ENCODE results near the gene ACKR2. TPM values are rescaled to one million over a fixed set of nuclear protein-coding genes. Genes with fewer than 3 reads are reported as not detected.

Gene ACKR2, protein sequence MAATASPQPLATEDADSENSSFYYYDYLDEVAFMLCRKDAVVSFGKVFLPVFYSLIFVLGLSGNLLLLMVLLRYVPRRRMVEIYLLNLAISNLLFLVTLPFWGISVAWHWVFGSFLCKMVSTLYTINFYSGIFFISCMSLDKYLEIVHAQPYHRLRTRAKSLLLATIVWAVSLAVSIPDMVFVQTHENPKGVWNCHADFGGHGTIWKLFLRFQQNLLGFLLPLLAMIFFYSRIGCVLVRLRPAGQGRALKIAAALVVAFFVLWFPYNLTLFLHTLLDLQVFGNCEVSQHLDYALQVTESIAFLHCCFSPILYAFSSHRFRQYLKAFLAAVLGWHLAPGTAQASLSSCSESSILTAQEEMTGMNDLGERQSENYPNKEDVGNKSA
- 1 to 10 TPM in 1 of 2 donors, under 1 TPM in 1; 0.77 to 1.3 TPM for total RNA-seq

DNA sequence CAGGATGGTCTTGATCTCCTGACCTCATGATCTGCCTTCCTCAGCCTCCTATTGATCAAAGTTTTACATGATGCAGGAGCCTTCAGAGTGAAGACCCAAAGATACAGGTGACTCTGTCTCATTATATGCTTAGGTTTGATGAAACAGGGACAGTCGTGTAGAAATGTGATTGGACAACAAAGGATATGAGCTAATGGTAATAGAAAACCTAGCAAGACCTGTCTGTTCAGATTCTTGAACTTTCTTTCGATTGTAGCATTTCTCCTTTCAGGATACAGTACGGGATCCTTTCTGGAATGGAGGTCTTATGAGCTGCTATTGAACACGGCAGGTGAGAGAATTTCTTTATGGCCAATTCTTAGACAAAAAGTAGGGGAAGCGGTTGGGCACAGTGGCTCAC lies at the start of gene ACKR2:
Gene ACKR2 (plus strand): TSS at position 244 of the 400 bp plus-strand sequence. CDS start 55,058 bp downstream, outside the sequence.
- ATAC-seq (replicated peaks): no peak
- Mint-ChIP-seq H3K27ac (no peak within 1 kb of the TSS), H3K4me3 (no peak within 1 kb of the TSS), H3K27me3 (peaks cover 3% of the 10 kb centered on the region), H3K36me3 (ENCODE audit: low read depth) (peaks cover 4% of the 10 kb centered on the region), H3K9me3 (no peaks in the 10 kb centered on the region), H3K4me1 (no peaks in the 10 kb centered on the region)

DNA sequence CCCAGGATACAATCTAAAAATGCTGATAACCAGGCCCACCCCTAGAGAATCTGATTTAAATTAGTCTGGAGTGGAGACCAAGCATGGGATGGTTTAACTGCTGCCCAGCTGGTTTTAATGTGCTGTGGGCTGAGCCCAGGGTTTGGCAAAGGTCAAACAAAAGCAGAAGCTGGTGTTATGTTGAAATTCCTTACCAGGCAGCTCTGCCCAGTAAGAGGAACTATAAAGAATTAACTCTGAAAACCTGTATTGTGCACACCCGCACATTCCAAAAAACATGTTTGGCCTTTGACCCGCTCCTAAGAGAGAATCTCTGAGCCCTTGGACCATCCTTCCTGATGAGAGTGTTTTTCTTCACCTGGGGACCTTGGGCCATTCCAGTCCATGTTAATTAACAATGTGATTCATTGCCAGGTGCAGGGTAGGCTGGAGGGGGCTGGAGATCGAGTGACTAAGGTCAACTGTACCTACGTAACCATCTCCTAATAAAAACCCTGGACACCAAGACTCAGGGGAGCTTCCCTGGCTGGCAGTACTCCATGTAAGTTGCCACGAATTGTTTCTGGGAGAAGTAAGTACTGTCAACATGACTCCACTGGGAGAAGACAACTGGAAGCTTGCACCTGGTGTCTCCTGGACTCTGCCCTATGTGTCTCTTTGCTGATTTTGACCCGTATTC lies 47.1 kb upstream of the ACKR2 start:
- no peaks in the 10 kb centered on the region for H3K27me3 Mint-ChIP-seq
- peak overlapping the region; percentile 46 for H3K27ac Mint-ChIP-seq
- H3K36me3 Mint-ChIP-seq (ENCODE audit: low read depth): no peaks in the 10 kb centered on the region
- H3K4me1 Mint-ChIP-seq: no peaks in the 10 kb centered on the region
- ATAC-seq (replicated peaks): no peak
- no peaks in the 10 kb centered on the region for H3K9me3 Mint-ChIP-seq
- no peak overlapping the region for H3K4me3 Mint-ChIP-seq

DNA sequence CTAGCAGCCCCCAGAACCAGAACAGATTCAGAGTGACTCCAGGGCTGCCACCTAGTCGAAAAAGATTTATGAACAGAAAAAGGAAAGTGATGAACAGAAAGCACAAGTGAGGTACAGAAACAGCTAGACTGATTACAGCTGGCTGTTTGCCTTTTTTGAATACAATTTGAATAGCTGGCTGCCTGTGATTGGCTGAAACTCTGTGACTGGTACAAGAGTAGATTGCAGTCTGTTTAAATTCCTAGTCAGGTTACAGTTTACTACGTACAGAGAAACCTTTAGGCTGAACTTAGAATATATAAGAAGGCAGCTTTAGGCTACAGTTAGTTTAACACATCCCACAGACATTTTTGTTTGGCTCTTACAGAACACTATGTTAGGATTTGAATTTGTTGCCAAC lies 46.2 kb upstream of the ACKR2 start:
- Mint-ChIP-seq H3K9me3 (no peaks in the 10 kb centered on the region), H3K27ac (peak overlapping the region; percentile 46), H3K36me3 (ENCODE audit: low read depth) (no peaks in the 10 kb centered on the region), H3K4me1 (no peaks in the 10 kb centered on the region), H3K27me3 (no peaks in the 10 kb centered on the region), H3K4me3 (no peak overlapping the region)
- peak; percentile 21 for ATAC-seq (replicated peaks)

DNA sequence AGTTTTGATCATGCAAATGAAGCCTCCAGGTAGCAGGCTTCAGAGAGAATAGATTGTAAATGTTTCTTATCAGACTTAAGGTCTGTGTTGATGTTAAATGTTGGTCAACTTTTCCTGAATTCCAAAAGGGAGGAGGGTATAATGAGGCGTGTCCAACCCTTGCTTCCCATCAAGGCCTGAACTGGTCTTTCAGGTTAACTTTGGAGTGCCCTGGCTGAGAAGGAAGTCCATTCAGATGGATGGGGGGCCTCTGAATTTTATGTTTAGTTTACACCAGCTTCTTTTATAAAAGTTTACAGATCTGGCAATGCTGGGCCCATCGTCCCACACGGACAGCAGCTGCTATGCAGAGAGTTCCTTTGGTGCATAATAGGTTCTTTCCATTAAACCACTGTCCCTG lies 45.1 kb upstream of the ACKR2 start:
- ATAC-seq (replicated peaks): no peak
- Mint-ChIP-seq H3K27ac (no peak overlapping the region), H3K4me1 (no peaks in the 10 kb centered on the region), H3K36me3 (ENCODE audit: low read depth) (no peaks in the 10 kb centered on the region), H3K27me3 (no peaks in the 10 kb centered on the region), H3K4me3 (no peak overlapping the region), H3K9me3 (no peaks in the 10 kb centered on the region)

DNA sequence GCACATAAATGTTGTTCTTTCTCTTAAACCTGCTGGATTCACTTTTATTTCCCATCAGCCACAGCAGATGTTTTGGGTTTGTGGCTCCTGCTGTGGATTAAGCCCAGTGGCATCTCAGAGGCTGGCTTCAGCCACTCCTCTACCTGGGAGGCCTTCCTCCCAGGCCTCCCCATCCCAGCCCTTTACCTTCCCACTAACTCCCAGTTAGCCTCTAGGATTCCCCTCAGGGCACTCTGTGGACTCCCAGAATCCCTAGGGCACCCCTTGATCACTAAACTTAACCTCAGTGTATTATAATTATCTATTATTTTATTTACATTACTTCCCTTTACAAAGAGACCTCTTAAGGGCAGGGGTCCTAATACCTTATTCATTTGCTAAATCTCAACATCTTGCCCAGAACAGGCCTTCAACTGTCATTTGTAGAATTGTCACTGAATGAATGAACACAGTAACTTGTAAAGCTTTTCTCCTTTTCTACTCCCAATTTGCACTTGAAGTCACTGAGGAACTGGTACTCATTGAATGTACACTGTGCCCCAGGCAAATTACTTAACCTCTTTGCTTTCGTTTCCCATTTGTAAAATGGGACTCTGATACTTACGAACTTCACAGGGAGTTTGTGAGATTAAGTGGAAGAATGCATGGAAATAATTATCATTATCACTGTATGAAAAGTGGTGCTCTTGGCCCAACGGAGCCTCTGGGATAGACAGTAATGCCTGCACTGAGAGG lies 44.5 kb upstream of the ACKR2 start:
- no peak overlapping the region for H3K4me3 Mint-ChIP-seq
- no peak for ATAC-seq (replicated peaks)
- no peaks in the 10 kb centered on the region for H3K27me3 Mint-ChIP-seq
- no peaks in the 10 kb centered on the region for H3K9me3 Mint-ChIP-seq
- H3K4me1 Mint-ChIP-seq: no peaks in the 10 kb centered on the region
- H3K36me3 Mint-ChIP-seq (ENCODE audit: low read depth): no peaks in the 10 kb centered on the region
- H3K27ac Mint-ChIP-seq: no peak overlapping the region

DNA sequence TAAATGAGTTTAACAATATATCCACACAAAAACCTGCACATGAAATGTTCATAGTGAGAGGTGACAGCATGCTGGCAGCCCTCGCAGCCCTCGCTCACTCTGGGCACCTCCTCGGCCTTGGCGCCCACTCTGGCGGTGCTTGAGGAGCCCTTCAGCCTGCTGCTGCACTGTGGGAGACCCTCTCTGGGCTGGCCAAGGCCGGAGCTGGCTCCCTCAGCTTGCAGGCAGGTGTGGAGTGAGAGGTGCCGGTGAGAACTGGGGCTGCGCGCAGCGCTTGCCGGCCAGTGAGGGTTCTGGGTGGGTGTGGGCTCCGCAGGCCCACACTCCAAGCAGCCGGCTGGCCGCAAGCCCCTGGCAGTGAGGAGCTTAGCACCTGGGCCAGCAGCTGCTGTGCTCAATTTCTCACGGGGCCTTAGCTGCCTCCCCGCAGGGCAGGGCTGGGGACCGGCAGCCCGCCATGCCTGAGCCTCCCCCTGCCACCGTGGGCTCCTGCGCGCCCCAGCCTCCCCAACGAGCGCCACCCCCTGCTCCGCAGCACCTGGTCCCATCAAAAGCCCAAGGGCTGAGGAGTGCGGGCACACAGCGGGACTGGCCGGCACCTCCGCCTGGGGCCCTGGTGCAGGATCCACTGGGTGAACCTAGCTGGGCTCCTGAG lies 39.6 kb upstream of the ACKR2 start:
- Mint-ChIP-seq H3K27ac (no peak overlapping the region), H3K36me3 (ENCODE audit: low read depth) (no peaks in the 10 kb centered on the region), H3K9me3 (no peaks in the 10 kb centered on the region), H3K4me3 (no peak overlapping the region), H3K27me3 (no peaks in the 10 kb centered on the region), H3K4me1 (peaks cover 4% of the 10 kb centered on the region)
- ATAC-seq (replicated peaks): no peak

DNA sequence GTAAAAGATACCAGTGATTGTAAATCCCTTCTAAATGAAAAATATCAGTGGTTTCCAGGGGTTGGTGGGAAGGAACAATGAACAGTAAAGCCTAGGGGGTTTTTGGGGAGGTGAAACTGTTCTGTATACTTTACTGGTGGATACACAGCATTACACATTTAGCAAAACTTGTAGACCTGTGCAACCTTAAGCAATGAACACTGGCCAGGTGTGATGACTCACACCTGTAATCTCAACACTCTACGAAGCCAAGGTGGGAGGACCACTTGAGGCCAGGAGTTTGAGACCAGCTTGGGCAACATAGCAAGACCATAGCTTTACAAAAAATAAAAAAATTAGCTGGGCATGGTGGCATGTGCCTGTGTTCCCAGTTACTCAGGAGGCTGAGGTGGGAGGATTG lies 38.0 kb upstream of the ACKR2 start:
- Mint-ChIP-seq H3K27ac (no peak overlapping the region), H3K4me3 (peak overlapping the region; percentile 28), H3K9me3 (no peaks in the 10 kb centered on the region), H3K4me1 (peaks cover 4% of the 10 kb centered on the region), H3K27me3 (no peaks in the 10 kb centered on the region), H3K36me3 (ENCODE audit: low read depth) (no peaks in the 10 kb centered on the region)
- ATAC-seq (replicated peaks): no peak

DNA sequence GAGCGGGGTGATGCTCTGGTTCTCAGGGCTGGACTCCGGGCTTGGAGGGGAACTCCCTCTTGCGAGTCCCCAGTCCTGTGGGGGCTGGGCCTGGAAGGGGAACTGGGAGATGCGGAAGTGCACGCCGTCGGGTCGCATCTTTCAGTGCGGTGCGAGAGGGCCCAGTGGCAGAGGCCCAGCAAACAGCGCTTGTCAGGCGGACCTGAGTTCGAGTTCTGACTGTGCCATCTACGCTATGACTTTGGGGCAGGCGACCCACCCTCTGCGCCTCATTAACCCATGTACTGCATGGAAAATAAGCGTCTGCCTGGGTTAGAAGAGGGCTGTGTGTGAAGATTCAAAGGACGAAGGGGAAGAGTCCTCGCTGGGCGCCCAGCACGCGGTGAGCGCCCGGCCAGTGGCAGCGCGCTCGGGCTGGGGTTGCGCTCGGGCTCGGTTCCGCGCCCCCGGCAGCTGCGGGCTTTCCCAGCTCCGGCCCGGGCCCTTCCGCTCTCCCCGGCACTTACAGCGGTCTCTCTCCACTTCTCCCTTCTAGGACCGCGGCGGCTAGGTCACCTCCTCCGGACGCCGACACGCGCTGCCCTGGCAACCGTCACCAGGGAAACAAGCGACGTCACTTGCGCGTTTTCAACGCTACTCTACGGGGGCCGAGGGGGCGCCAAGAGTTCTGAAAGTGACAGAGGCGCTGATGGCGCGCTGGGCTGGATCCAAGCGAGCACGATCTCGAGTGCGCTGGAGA lies 36.4 kb upstream of the ACKR2 start, which contains the start of gene CCDC13:
Gene CCDC13 (minus strand): TSS at position 584 of the 739 bp plus-strand sequence. CDS start 14,908 bp downstream, outside the sequence.
- Mint-ChIP-seq H3K27ac (peak within 1 kb of the TSS; percentile 90), H3K4me1 (peaks cover 4% of the 10 kb centered on the region), H3K36me3 (ENCODE audit: low read depth) (no peaks in the 10 kb centered on the region), H3K27me3 (no peaks in the 10 kb centered on the region), H3K4me3 (peak within 1 kb of the TSS; percentile 87), H3K9me3 (no peaks in the 10 kb centered on the region)
- ATAC-seq (replicated peaks): peak; percentile 97

DNA sequence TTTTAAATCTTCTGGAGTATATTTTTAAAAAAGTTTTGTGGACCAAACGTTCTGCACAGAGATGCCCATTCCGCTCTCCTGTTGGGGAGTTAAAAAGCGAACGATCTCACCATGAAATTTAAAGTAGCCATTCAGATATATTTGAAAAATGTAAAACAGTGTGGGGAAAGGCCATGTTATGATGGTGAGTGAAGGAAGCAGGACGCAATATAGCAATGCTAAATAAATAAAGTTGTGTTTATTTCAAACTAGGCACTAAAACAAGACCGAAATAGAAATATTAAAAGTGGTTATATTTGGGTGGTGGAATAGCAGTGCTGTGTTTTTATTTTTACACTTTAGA lies 35.9 kb upstream of the ACKR2 start:
- no peaks in the 10 kb centered on the region for H3K27me3 Mint-ChIP-seq
- peaks cover 4% of the 10 kb centered on the region for H3K4me1 Mint-ChIP-seq
- H3K4me3 Mint-ChIP-seq: peak overlapping the region; percentile 87
- H3K36me3 Mint-ChIP-seq (ENCODE audit: low read depth): no peaks in the 10 kb centered on the region
- peak overlapping the region; percentile 90 for H3K27ac Mint-ChIP-seq
- no peaks in the 10 kb centered on the region for H3K9me3 Mint-ChIP-seq
- no peak for ATAC-seq (replicated peaks)

DNA sequence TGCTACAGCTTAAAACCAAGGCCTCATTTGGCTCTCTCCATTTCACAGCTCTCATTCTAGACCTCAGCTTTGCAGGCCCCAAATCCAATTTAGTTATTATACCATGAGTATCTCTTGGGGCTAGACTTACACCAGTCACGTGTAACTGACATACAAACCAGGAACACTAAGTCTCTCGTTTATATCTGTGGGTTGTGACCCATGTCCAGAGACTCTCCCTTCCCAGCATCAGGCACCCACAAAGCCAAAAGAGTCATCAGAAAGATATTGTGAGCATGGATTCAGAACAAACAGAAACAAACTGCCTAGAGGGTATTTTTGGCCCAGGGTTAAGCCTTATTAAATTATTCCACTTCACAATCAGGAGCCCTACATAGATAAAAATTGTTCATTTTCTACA lies 30.6 kb upstream of the ACKR2 start:
- ATAC-seq (replicated peaks): no peak
- H3K4me3 Mint-ChIP-seq: no peak overlapping the region
- no peak overlapping the region for H3K27ac Mint-ChIP-seq

DNA sequence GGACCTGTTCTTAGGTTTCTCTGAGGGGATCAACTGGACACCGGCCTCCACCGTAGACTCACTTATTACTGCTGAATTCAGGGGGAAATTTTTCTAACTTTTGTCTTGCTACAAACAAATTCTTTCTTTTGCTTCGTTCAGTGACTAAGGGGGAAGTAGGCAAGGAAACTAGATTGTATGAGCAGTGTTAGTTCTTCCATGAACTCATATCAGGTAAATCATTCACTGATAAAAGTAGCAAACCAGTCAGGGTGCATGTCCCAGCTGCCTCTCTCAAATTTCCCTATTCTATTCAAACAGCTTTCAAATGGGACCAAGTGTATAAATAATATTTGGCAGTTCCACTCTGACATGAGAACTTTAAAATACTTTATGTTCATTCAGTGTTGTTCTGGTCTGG lies 28.8 kb upstream of the ACKR2 start:
- no peaks in the 10 kb centered on the region for H3K4me1 Mint-ChIP-seq
- H3K27me3 Mint-ChIP-seq: no peaks in the 10 kb centered on the region
- no peak overlapping the region for H3K27ac Mint-ChIP-seq
- H3K4me3 Mint-ChIP-seq: no peak overlapping the region
- H3K36me3 Mint-ChIP-seq (ENCODE audit: low read depth): peaks cover 34% of the 10 kb centered on the region
- no peaks in the 10 kb centered on the region for H3K9me3 Mint-ChIP-seq
- no peak for ATAC-seq (replicated peaks)

More for the DNA sequence above, 30.6 kb upstream of the ACKR2 start:
- Mint-ChIP-seq H3K4me1 (no peaks in the 10 kb centered on the region), H3K9me3 (no peaks in the 10 kb centered on the region), H3K27me3 (no peaks in the 10 kb centered on the region), H3K36me3 (ENCODE audit: low read depth) (peaks cover 18% of the 10 kb centered on the region)

DNA sequence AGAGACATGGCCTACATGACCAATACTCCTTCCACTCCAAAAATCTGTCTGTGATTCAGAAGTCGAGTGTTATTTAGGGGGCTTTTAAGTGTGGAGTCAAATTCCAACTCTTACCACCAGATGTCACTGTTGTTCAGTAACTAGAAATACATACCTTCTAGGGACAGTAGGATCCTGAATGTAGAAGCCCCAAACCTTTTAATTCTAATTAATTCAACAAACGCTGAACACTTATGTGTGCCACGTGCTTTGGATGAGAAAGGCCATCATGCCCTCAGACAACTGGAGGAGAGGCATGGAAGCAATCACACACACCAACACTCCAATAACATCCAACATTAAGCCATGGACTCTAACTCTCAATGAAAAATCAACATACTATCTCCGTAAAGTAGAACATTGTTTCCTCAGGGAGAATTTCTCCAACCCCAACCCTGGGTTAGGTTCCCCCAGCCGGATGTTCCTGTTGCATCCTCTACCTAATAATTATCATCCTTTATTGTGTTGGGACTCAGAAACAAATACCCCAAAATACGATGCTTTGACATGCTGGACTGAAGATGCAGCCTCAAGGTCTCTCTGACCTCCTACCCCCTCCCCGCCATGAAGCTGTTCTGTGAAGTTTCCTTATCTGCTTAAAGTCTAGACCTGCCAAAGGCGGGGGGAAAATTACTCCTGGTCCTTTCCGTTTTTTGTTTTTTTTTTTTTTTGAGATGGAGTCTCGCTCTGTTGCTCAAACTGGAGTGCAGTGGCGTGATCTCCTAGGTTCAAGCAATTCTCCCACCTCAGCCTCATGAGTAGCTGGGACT lies 28.1 kb upstream of the ACKR2 start:
- H3K9me3 Mint-ChIP-seq: no peaks in the 10 kb centered on the region
- ATAC-seq (replicated peaks): peak; percentile 86

DNA sequence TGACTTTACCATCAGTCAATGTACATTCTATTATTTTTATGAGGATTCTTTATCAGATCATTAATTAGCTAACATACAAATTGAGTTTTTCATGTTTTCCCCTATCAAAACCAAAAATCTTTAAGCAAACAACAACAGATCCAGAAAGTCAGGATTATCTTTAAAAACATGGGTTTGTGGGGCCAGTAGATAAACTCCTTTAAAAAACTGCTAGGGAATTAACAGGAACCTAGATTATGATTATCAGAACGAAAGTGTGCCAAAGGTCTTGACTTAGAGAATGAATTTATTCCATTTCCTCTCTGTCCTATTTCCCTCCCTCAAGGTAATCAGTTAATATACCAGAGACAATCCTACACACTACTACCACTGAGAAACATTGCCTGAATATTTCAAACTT lies 23.0 kb upstream of the ACKR2 start:
- Mint-ChIP-seq H3K27ac (peak overlapping the region; percentile 61), H3K4me1 (peaks cover 6% of the 10 kb centered on the region), H3K27me3 (no peaks in the 10 kb centered on the region), H3K9me3 (no peaks in the 10 kb centered on the region), H3K36me3 (ENCODE audit: low read depth) (peaks cover 76% of the 10 kb centered on the region), H3K4me3 (no peak overlapping the region)
- no peak for ATAC-seq (replicated peaks)

More for the DNA sequence above, 28.1 kb upstream of the ACKR2 start:
- Mint-ChIP-seq H3K4me3 (no peak overlapping the region), H3K4me1 (no peaks in the 10 kb centered on the region), H3K27me3 (no peaks in the 10 kb centered on the region), H3K27ac (no peak overlapping the region), H3K36me3 (ENCODE audit: low read depth) (peaks cover 41% of the 10 kb centered on the region)

Measured in activated T-helper 17 cell treated with anti-CD3 and anti-CD28 coated beads, Interleukin-2, amount 50 U/mL, for 72 hours (primary cell).